ENCODE measurements around the gene ZYG11A.

DNA sequence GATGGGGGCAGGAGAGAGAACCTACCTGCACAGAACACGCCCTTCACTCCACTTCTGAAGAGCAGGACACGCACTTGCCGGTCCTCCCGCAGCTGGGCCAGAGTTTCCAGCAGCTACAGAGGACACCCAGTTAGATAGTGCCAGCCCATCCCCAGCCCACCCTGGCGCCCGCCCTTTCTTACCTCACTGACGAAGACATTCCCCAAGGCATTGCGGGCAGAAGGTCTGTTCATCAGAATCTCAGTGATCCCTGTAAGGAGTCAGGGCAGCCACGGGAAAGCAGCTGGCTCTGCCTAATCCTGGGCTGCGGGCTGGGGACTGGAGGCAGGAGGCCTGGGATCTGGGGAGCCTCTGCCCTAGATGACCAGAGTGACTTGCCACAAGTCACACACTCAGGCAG, 69.0 kb downstream of the ZYG11A start:
- TF ChIP-seq CTCF (IDR thresholded peaks at IDR 0.05) = no peak
- no peak for TF ChIP-seq POLR2A (IDR thresholded peaks at IDR 0.05)
